HepG2 (cell line): ENCODE data around the gene CBFA2T2. TPM values are rescaled to one million over a fixed set of nuclear protein-coding genes. Genes with fewer than 3 reads are reported as not detected.

ENCODE experiments used
- CCDC6 ChIP-seq: sonication (generic); formaldehyde crosslinking; IDR thresholded peaks from 2 replicates; pipeline ENCODE4 v1.8.1; 2022; ENCODE audit warnings: mild to moderate bottlenecking, missing genetic modification reagents, moderate library complexity
- FOXA1 ChIP-seq, 2 experiments: fragments of 450-650 bp in 1 of 2; sonication (generic) in 1 of 2; formaldehyde crosslinking in 1 of 2; IDR thresholded peaks; 2 replicates each; pipeline versions ENCODE4 v1.4.0 to v1.6.1; 2016 to 2020; ENCODE audit warnings: missing genetic modification reagents in 1 of 2
- LBX2 ChIP-seq: sonication (generic); formaldehyde crosslinking; IDR thresholded peaks from 2 replicates; pipeline ENCODE4 v1.5.0; 2020; ENCODE audit warnings: missing genetic modification reagents, mild to moderate bottlenecking, borderline replicate concordance
- PBX2 ChIP-seq: IDR thresholded peaks from 2 replicates; pipeline ENCODE4 v1.6.1; 2016; ENCODE audit warnings: control low read depth
- RFX3 ChIP-seq: IDR thresholded peaks from 2 replicates; pipeline ENCODE4 v1.6.1; 2016; ENCODE audit warnings: missing biosample characterization, missing genetic modification reagents
- RXRA ChIP-seq: sonication (generic); formaldehyde crosslinking; IDR thresholded peaks from 2 replicates; pipeline ENCODE4 v1.5.1; 2020; ENCODE audit warnings: missing genetic modification reagents
- SCMH1 ChIP-seq: sonication (generic); formaldehyde crosslinking; IDR thresholded peaks from 2 replicates; pipeline ENCODE4 v1.9.0; 2021; ENCODE audit warnings: missing genetic modification reagents, mild to moderate bottlenecking, borderline replicate concordance
- SNAPC4 ChIP-seq: sonication (generic); formaldehyde crosslinking; IDR thresholded peaks from 2 replicates; pipeline ENCODE4 v1.4.0; 2020; ENCODE audit warnings: mild to moderate bottlenecking, missing genetic modification reagents
- TEF ChIP-seq: sonication (generic); formaldehyde crosslinking; IDR thresholded peaks from 2 replicates; pipeline ENCODE4 v1.5.0; 2020; ENCODE audit warnings: missing genetic modification reagents
- U2AF1 ChIP-seq: fragments of 200-400 bp; formaldehyde crosslinking; optimal IDR thresholded peaks from 2 replicates; pipeline ENCODE3; 2017; ENCODE audit warnings: mild to moderate bottlenecking, low read depth, low read length
- ZBTB8A ChIP-seq: sonication (generic); formaldehyde crosslinking; IDR thresholded peaks from 2 replicates; pipeline ENCODE4 v1.4.0; 2020; ENCODE audit warnings: mild to moderate bottlenecking, low read depth, missing genetic modification reagents, borderline replicate concordance
- ZFY ChIP-seq: sonication (generic); formaldehyde crosslinking; IDR thresholded peaks from 2 replicates; pipeline ENCODE4 v1.4.0; 2020; ENCODE audit warnings: missing genetic modification reagents
- ZNF124 ChIP-seq: sonication (generic); formaldehyde crosslinking; IDR thresholded peaks from 2 replicates; pipeline ENCODE4 v1.4.0; 2020; ENCODE audit warnings: missing genetic modification reagents
- ZNF276 ChIP-seq: sonication (generic); formaldehyde crosslinking; IDR thresholded peaks from 2 replicates; pipeline ENCODE4 v1.4.0; 2020; ENCODE audit warnings: mild to moderate bottlenecking, low read depth, missing genetic modification reagents
- ZNF619 ChIP-seq: sonication (generic); formaldehyde crosslinking; IDR thresholded peaks from 2 replicates; pipeline ENCODE4 v1.4.0; 2020; ENCODE audit warnings: mild to moderate bottlenecking, missing genetic modification reagents
- ZNF660 ChIP-seq: sonication (generic); formaldehyde crosslinking; IDR thresholded peaks from 2 replicates; pipeline ENCODE4 v1.5.1; 2020; ENCODE audit warnings: mild to moderate bottlenecking, low read depth, missing genetic modification reagents, borderline replicate concordance
- ZNF691 ChIP-seq: sonication (generic); formaldehyde crosslinking; IDR thresholded peaks from 2 replicates; pipeline ENCODE4 v1.4.0; 2020; ENCODE audit warnings: missing genetic modification reagents, low read depth, mild to moderate bottlenecking, borderline replicate concordance
- polyA plus RNA-seq, 8 experiments: library from polyadenylated mRNA; depleted of rRNA in 3 of 8; stranded (reverse) in 7 of 8; unstranded in 1 of 8; fragments of >200 nt; fragmentation: Illumina TruSeq in 4 of 8; extraction: Trizol in 4 of 8; gene quantifications; 2 replicates each; pipeline versions ENCODE4 v1.2.1 to v1.2.3, GENCODE V29; 2011 to 2016; ENCODE audit warnings: low read depth in 4 of 8, missing spikeins in 1 of 8, mixed read lengths in 1 of 8; ENCODE audit not compliant: insufficient read depth in 1 of 8
- total RNA-seq, 5 experiments: library from RNA; depleted of rRNA; stranded (reverse); fragments of >200 nt; fragmentation: Illumina TruSeq; extraction: Trizol; gene quantifications; 2 replicates each; pipeline ENCODE4 v1.2.3, GENCODE V29; 2016; ENCODE audit warnings: low read depth in 1 of 5

CBFA2T2 gene
- total and polyA plus RNA-seq, 2 of the 13 experiments (the other 11 are each of a cell fraction or from before 2014, with no cell fraction given): 6.3 to 21.2 TPM

GRCh38 chr20:33663161-33664084 is 173.5 kb downstream of the CBFA2T2 start (continued):
- TF ChIP-seq SNAPC4: no peak
- TF ChIP-seq ZNF691 (CRISPR knock-in tag): peak; percentile 54; the same call in 1 of the 2 replicates
- TF ChIP-seq LBX2: peak; percentile 43; the same call in 1 of the 2 replicates
- no peak for TF ChIP-seq FOXA1 (IDR thresholded peaks at IDR 0.05)
- TF ChIP-seq FOXA1 (CRISPR knock-in tag; IDR thresholded peaks at IDR 0.05): no peak
- TF ChIP-seq SCMH1 (CRISPR knock-in tag): no peak
- peak; percentile 99 for TF ChIP-seq ZNF619 (CRISPR knock-in tag)
- peak; percentile 98 for TF ChIP-seq CCDC6 (CRISPR knock-in tag)
- TF ChIP-seq ZNF276 (CRISPR knock-in tag): no peak
- 0 out of 2 replicates have a peak, but pooled peaks have one; percentile 28 for TF ChIP-seq ZNF124 (CRISPR knock-in tag)
- peak; percentile 58; the same call in 1 of the 2 replicates for TF ChIP-seq TEF
- peak; percentile 82 for TF ChIP-seq ZFY
- TF ChIP-seq RFX3 (CRISPR knock-in tag): no peak
- no peak for TF ChIP-seq ZBTB8A (CRISPR knock-in tag)
- TF ChIP-seq RXRA (CRISPR knock-in tag): no peak; the same call in 1 of the 2 replicates
- 0 out of 2 replicates have a peak, but pooled peaks have one; percentile 76 for TF ChIP-seq ZNF660
- TF ChIP-seq U2AF1: peak; percentile 92
- no peak for TF ChIP-seq PBX2 (CRISPR knock-in tag)
